Activated CD4-positive, alpha-beta T cell treated with anti-CD3 and anti-CD28 coated beads for 36 hours (primary cell): ENCODE measurements around the gene S1PR2. TPM values are rescaled to one million over a fixed set of nuclear protein-coding genes. Genes with fewer than 3 reads are reported as not detected.

ENCODE experiments used
- ATAC-seq: fragments of 200-7000 bp; cut with Tn5 transposase; one replicate; pipeline ENCODE4 v1.10.0; 2021; ENCODE audit warnings: mild to moderate bottlenecking, moderate library complexity
- CTCF ChIA-PET: fragments of 350-600 bp; sonication (Branson Sonifier 250); formaldehyde crosslinking; loops from one replicate; lab custom pipeline; 2021; ENCODE audit warnings: antibody characterized with exemption; lab: Charles Lee
- POLR2A ChIA-PET: fragments of 350-600 bp; sonication (Branson Sonifier 250); formaldehyde crosslinking; loops from one replicate; lab custom pipeline; 2021; ENCODE audit warnings: antibody characterized with exemption, inconsistent platforms; lab: Charles Lee
- DNase-seq: peaks from one replicate; pipeline ENCODE4 v3.0.0-alpha.2; 2020
- H3K27ac Mint-ChIP-seq: one replicate; pipeline ENCODE4 v1.8.0; 2021; ENCODE audit warnings: mixed read lengths
- H3K27me3 Mint-ChIP-seq: one replicate; pipeline ENCODE4 v1.8.0; 2021; ENCODE audit warnings: mixed read lengths
- H3K36me3 Mint-ChIP-seq: one replicate; pipeline ENCODE4 v1.8.0; 2021; ENCODE audit warnings: low read depth, mixed read lengths
- H3K4me1 Mint-ChIP-seq: one replicate; pipeline ENCODE4 v1.8.0; 2021; ENCODE audit warnings: mixed read lengths
- H3K4me3 Mint-ChIP-seq: one replicate; pipeline ENCODE4 v1.8.0; 2021; ENCODE audit warnings: mild to moderate bottlenecking, moderate library complexity, mixed read lengths
- H3K9me3 Mint-ChIP-seq: one replicate; pipeline ENCODE4 v1.8.0; 2021; ENCODE audit warnings: low read depth, mixed read lengths
- intact Hi-C, 2 experiments: fragments of 100-400 bp; cut with DNase I in 1 of 2; cut with micrococcal nuclease in 1 of 2; formaldehyde crosslinking; loops; one replicate each; pipeline versions ENCODE4 v1.14.2 to v1.15.1; 2022 to 2024; cut with DNase I, micrococcal nuclease
- total RNA-seq, 2 experiments: library from RNA; stranded (reverse); gene quantifications; one replicate each; pipeline ENCODE4 v1.2.3, GENCODE V29; 2021

Gene S1PR2
- total RNA-seq: 1 to 10 TPM; 8.1 to 9.0 TPM

GRCh38 chr19:10230861-10231611 lies at the start of gene S1PR2:
Gene S1PR2, minus strand, starts transcription at chr19:10231331. Its CDS starts 6,426 bp downstream, at chr19:10224905.
- Mint-ChIP-seq H3K27me3 (no peaks in the 10 kb centered on the region), H3K4me1 (peaks cover 24% of the 10 kb centered on the region), H3K4me3 (peak within 1 kb of the TSS; percentile 81), H3K9me3 (no peaks in the 10 kb centered on the region), H3K27ac (peak within 1 kb of the TSS; percentile 84), H3K36me3 (no peaks in the 10 kb centered on the region)
- intact Hi-C loops: loop anchor here (1.0 to 2.0 kb wide), 5 partner anchors 19 to 60 kb away; partner anchors contain the start of gene DNMT1 (in 2 of the 2)
- DNase-seq (peak; percentile 83), ATAC-seq (peak; percentile 62)
- ChIA-PET CTCF (interaction anchor here (1.8 kb wide), 1 partner anchor 19 kb away, joined by 9 read pairs; no protein-coding TSS in a partner anchor), POLR2A (no interaction called here)

GRCh38 chr19:10279737-10280442 lies 48.8 kb upstream of the S1PR2 start:
- no peaks in the 10 kb centered on the region for H3K9me3 Mint-ChIP-seq
- ChIA-PET CTCF (interaction anchor here (0.6 to 3.4 kb wide), 6 partner anchors 10 to 136 kb away, joined by 3 to 14 read pairs (median 5); partner anchors contain the start of gene ICAM1), POLR2A (interaction anchor here (1.0 to 1.1 kb wide), 2 partner anchors 9 to 101 kb away, joined by 3 to 4 read pairs; partner anchors contain the start of genes ICAM1 and TYK2)
- no peaks in the 10 kb centered on the region for H3K27me3 Mint-ChIP-seq
- peaks cover 3% of the 10 kb centered on the region for H3K4me1 Mint-ChIP-seq
- H3K4me3 Mint-ChIP-seq: no peak overlapping the region
- no peak overlapping the region for H3K27ac Mint-ChIP-seq
- DNase-seq: no peak
- intact Hi-C loops: no loop called here
- H3K36me3 Mint-ChIP-seq: peaks cover 42% of the 10 kb centered on the region
- ATAC-seq: no peak

GRCh38 chr19:10278935-10279334 lies 47.8 kb upstream of the S1PR2 start:
- ATAC-seq: no peak
- Mint-ChIP-seq H3K4me1 (peaks cover 8% of the 10 kb centered on the region), H3K36me3 (peaks cover 40% of the 10 kb centered on the region), H3K9me3 (no peaks in the 10 kb centered on the region), H3K4me3 (no peak overlapping the region), H3K27me3 (no peaks in the 10 kb centered on the region), H3K27ac (no peak overlapping the region)
- ChIA-PET CTCF (interaction anchor here (0.6 to 3.4 kb wide), 6 partner anchors 9 to 1957 kb away, joined by 3 to 14 read pairs (median 3); partner anchors contain the start of genes ICAM1 and RPS28), POLR2A (no interaction called here)
- DNase-seq: no peak
- intact Hi-C loops: no loop called here

GRCh38 chr19:10277795-10278589 lies 46.9 kb upstream of the S1PR2 start:
- H3K36me3 Mint-ChIP-seq: peaks cover 33% of the 10 kb centered on the region
- POLR2A ChIA-PET: no interaction called here
- H3K4me3 Mint-ChIP-seq: no peak overlapping the region

GRCh38 chr19:10274589-10274988 lies 43.5 kb upstream of the S1PR2 start:
- Mint-ChIP-seq H3K27ac (peak overlapping the region; percentile 13), H3K27me3 (no peaks in the 10 kb centered on the region), H3K4me3 (no peak overlapping the region), H3K9me3 (no peaks in the 10 kb centered on the region), H3K4me1 (peaks cover 36% of the 10 kb centered on the region), H3K36me3 (peaks cover 38% of the 10 kb centered on the region)
- POLR2A ChIA-PET: interaction anchor here (0.8 kb wide), 1 partner anchor 44 kb away, joined by 7 read pairs; no protein-coding TSS in a partner anchor
- ATAC-seq (no peak), DNase-seq (no peak)
- intact Hi-C loops: no loop called here
- CTCF ChIA-PET: interaction anchor here (0.6 to 1.2 kb wide), 4 partner anchors 11 to 142 kb away, joined by 3 to 7 read pairs (median 4); no protein-coding TSS in a partner anchor

More at GRCh38 chr19:10277795-10278589, 46.9 kb upstream of the S1PR2 start:
- no peak for ATAC-seq
- no peak overlapping the region for H3K27ac Mint-ChIP-seq
- no peaks in the 10 kb centered on the region for H3K9me3 Mint-ChIP-seq
- DNase-seq: no peak
- no peaks in the 10 kb centered on the region for H3K27me3 Mint-ChIP-seq
- intact Hi-C loops: no loop called here
- CTCF ChIA-PET: interaction anchor here (1.1 to 3.4 kb wide), 4 partner anchors 8 to 133 kb away, joined by 3 to 14 read pairs (median 3); partner anchors contain the start of gene ICAM1
- peaks cover 9% of the 10 kb centered on the region for H3K4me1 Mint-ChIP-seq

- ATAC-seq: peak; percentile 22
- Mint-ChIP-seq H3K36me3 (peaks cover 22% of the 10 kb centered on the region), H3K4me1 (peaks cover 37% of the 10 kb centered on the region), H3K9me3 (no peaks in the 10 kb centered on the region), H3K27ac (peak overlapping the region; percentile 91), H3K4me3 (peak overlapping the region; percentile 80), H3K27me3 (no peaks in the 10 kb centered on the region)
- DNase-seq: peak; percentile 55
- POLR2A ChIA-PET: interaction anchor here (0.5 to 3.5 kb wide), 10 partner anchors 11 to 564 kb away, joined by 3 to 53 read pairs (median 8); partner anchors contain the start of genes ICAM4, ICAM5, RAVER1 and TMED1
- CTCF ChIA-PET: interaction anchor here (0.6 to 9.2 kb wide), 20 partner anchors 8 to 428 kb away, joined by 3 to 165 read pairs (median 6); partner anchors contain the start of genes ICAM4, ICAM5, RAVER1 and TYK2
- intact Hi-C loops: loop anchor here (1.0 to 2.0 kb wide), 4 partner anchors 17 to 109 kb away; partner anchors contain the start of genes TYK2 (in 2 of the 2), ICAM3 (in 1 of the 2), ICAM5 (in 1 of the 2) and RAVER1 (in 1 of the 2)
Measured at GRCh38 chr19:10271543-10272086, 40.5 kb upstream of the S1PR2 start.

- peak within 1 kb of the TSS; percentile 91 for H3K27ac Mint-ChIP-seq
- ATAC-seq: peak; percentile 59
- peaks cover 22% of the 10 kb centered on the region for H3K36me3 Mint-ChIP-seq
- H3K9me3 Mint-ChIP-seq: no peaks in the 10 kb centered on the region
- H3K4me3 Mint-ChIP-seq: peak within 1 kb of the TSS; percentile 80
- no peaks in the 10 kb centered on the region for H3K27me3 Mint-ChIP-seq
- intact Hi-C loops: loop anchor here (1.0 to 2.0 kb wide), 6 partner anchors 18 to 132 kb away; partner anchors contain the start of genes ICAM5 (in 2 of the 2), TYK2 (in 2 of the 2), CDC37 (in 1 of the 2) and ICAM3 (in 1 of the 2)
- ChIA-PET CTCF (interaction anchor here (0.6 to 9.2 kb wide), 25 partner anchors 9 to 429 kb away, joined by 3 to 165 read pairs (median 5); partner anchors contain the start of genes ICAM4, ICAM5, RAVER1 and TYK2), POLR2A (interaction anchor here (0.6 to 3.5 kb wide), 15 partner anchors 10 to 1913 kb away, joined by 3 to 53 read pairs (median 4); partner anchors contain the start of genes CDC37, DNMT1, ICAM4 and ICAM5)
- peak; percentile 89 for DNase-seq
- H3K4me1 Mint-ChIP-seq: peaks cover 37% of the 10 kb centered on the region
Measured at GRCh38 chr19:10270616-10271394, 39.7 kb upstream of the S1PR2 start, which contains the start of gene ICAM1. Gene ICAM1, plus strand, starts transcription at chr19:10271120. Its CDS starts 40 bp downstream, at chr19:10271160.

GRCh38 chr19:10270180-10270615 lies 39.1 kb upstream of the S1PR2 start:
- ChIA-PET POLR2A (interaction anchor here (0.6 to 3.5 kb wide), 11 partner anchors 10 to 1912 kb away, joined by 3 to 53 read pairs (median 7); partner anchors contain the start of genes CDC37, DNMT1, ICAM4 and ICAM5), CTCF (interaction anchor here (0.6 to 9.2 kb wide), 21 partner anchors 9 to 213 kb away, joined by 3 to 165 read pairs (median 6); partner anchors contain the start of genes ICAM4, ICAM5 and TYK2)
- no peaks in the 10 kb centered on the region for H3K9me3 Mint-ChIP-seq
- DNase-seq: peak; percentile 86
- peaks cover 37% of the 10 kb centered on the region for H3K4me1 Mint-ChIP-seq
- no peaks in the 10 kb centered on the region for H3K27me3 Mint-ChIP-seq
- peaks cover 20% of the 10 kb centered on the region for H3K36me3 Mint-ChIP-seq
- peak overlapping the region; percentile 80 for H3K4me3 Mint-ChIP-seq
- intact Hi-C loops: loop anchor here (1.0 to 2.0 kb wide), 5 partner anchors 19 to 133 kb away; partner anchors contain the start of genes ICAM5 (in 2 of the 2), TYK2 (in 2 of the 2), CDC37 (in 1 of the 2) and ICAM3 (in 1 of the 2)
- peak; percentile 54 for ATAC-seq
- peak overlapping the region; percentile 91 for H3K27ac Mint-ChIP-seq
